GM21423 (cell line): ENCODE results near the gene ZNF335.
"Not testable (repeated sequence)": the region's sequence is repeated elsewhere in the genome, so short reads cannot be mapped to it uniquely, and the experiment has no call there.

Source experiments
- ATAC-seq: cut with Tn5 transposase; IDR thresholded peaks from one replicate; pipeline ENCODE4 v1.9.1; 2021; ENCODE audit warnings: mild to moderate bottlenecking, moderate library complexity; ENCODE audit not compliant: unreplicated experiment

ZNF335 gene

GRCh38 chr20:46004187-46004586 lies 32.2 kb upstream of the ZNF335 start:
- no peak for ATAC-seq

GRCh38 chr20:46002008-46002407 lies 30.0 kb upstream of the ZNF335 start:
- ATAC-seq, result no peak

- no peak for ATAC-seq
Measured at GRCh38 chr20:46001498-46001897, 29.5 kb upstream of the ZNF335 start.

GRCh38 chr20:46000262-46000996 lies 28.4 kb upstream of the ZNF335 start:
- no peak for ATAC-seq

- ATAC-seq, result no peak
Measured at GRCh38 chr20:45999557-46000261, 27.7 kb upstream of the ZNF335 start.

- ATAC-seq, result no peak
Measured at GRCh38 chr20:45998761-45999160, 26.8 kb upstream of the ZNF335 start.

- ATAC-seq, result no peak
Measured at GRCh38 chr20:45998337-45998736, 26.3 kb upstream of the ZNF335 start.

GRCh38 chr20:45997187-45997586 lies 25.2 kb upstream of the ZNF335 start:
- ATAC-seq, result no peak

GRCh38 chr20:45995495-45996097 lies 23.6 kb upstream of the ZNF335 start:
- not testable (repeated sequence) for ATAC-seq

- ATAC-seq, result no peak
Measured at GRCh38 chr20:45994761-45995493, 22.9 kb upstream of the ZNF335 start.

- ATAC-seq, result no peak
Measured at GRCh38 chr20:45993197-45993951, 21.4 kb upstream of the ZNF335 start.

GRCh38 chr20:45991616-45992015 lies 19.6 kb upstream of the ZNF335 start:
- no peak for ATAC-seq

GRCh38 chr20:45988830-45989229 lies 16.8 kb upstream of the ZNF335 start:
- ATAC-seq, result not testable (repeated sequence)

- no peak for ATAC-seq
Measured at GRCh38 chr20:45987108-45987780, 15.2 kb upstream of the ZNF335 start.

- ATAC-seq, result no peak
Measured at GRCh38 chr20:45985573-45985972, 13.6 kb upstream of the ZNF335 start.

GRCh38 chr20:45983279-45983743 lies 11.3 kb upstream of the ZNF335 start:
- ATAC-seq, result no peak

- no peak for ATAC-seq
Measured at GRCh38 chr20:45981261-45981660, 9.3 kb upstream of the ZNF335 start.

- ATAC-seq, result no peak
Measured at GRCh38 chr20:45976086-45976485, 4.1 kb upstream of the ZNF335 start.

GRCh38 chr20:45975686-45976085 lies 3.7 kb upstream of the ZNF335 start:
- ATAC-seq, result no peak
